ENCODE data around the gene FGFRL1.

Gene FGFRL1

DNA sequence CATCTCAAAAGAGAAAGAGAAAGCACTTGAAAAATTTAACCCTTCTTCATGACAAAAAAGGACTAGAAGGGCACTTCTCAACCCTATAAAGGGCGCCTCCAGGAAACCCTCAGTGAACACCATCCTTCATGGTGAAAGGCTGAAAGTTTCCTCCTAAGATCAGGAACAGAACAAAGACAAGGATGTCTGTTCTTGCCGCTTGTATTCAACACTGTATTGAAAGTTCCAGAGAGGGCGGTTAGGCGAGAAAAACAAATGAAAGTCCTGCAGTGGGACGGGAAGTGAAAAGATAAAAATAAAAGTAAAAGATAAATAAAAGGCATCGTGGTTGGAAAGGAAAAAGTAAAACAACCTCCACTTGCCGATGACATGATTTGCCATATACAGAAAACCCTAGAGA is 51.0 kb downstream of the FGFRL1 start:
- DNase-seq (ENCODE audit: insufficient read length, low spot score) (no peak), FAIRE-seq (no peak)

GRCh38 chr4:1065732-1066131 is 54.3 kb downstream of the FGFRL1 start:
- FAIRE-seq (no peak), DNase-seq (ENCODE audit: insufficient read length, low spot score) (no peak)

DNA sequence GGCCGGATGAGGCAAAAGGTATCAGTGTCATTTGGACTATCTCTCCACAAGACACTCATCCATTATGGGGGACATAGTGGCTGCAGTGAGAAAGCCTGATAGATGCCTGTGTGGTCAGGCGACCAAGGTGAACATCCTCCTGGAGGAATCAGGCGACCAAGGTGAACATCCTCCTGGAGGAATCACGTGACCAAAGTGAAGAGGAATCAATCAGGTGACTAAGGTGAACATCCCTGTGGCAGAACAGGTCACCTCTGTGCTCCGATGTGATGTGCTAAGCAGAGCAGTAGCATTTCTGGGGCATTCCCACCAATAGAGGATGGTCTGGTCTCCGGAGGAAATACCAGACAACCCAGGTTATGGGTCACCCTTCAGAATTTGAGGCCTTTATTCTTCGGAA is 58.0 kb downstream of the FGFRL1 start:
- DNase-seq (ENCODE audit: insufficient read length, low spot score) (no peak), FAIRE-seq (no peak)

DNA sequence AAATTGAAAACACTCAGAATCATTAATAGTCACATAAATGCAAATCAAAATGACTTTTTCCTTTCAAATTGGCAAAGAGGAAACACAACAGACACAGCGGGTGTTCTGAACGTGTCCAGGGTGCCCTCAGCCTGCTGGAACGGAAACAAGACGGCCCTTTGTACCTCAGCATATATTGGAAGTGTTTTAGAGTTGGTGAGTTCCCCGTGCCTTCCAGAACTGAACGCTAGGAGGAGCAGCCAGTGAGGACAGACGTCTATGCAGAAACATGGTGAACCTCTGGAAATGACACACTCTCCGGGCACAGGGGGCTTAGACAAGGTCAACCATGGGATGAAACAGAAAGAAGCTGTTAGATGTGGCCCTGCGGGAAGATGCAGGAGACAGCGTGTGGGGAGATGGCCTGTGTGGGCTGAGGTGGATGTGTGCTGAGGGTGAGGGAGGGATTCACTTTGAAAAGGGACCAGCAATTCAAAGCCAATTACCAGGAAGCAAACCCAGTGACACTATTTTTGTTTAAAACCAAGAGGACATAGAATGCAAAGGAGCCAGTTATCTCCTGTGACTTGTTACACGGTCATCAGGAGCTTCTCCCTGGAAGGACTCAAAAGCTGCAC is 61.5 kb downstream of the FGFRL1 start:
- FAIRE-seq, result peak; percentile 75
- peak; percentile 68 for DNase-seq (ENCODE audit: insufficient read length, low spot score)

GRCh38 chr4:1074077-1074476 is 62.7 kb downstream of the FGFRL1 start:
- FAIRE-seq (no peak), DNase-seq (ENCODE audit: insufficient read length, low spot score) (no peak)

GRCh38 chr4:1075225-1075624 is 63.8 kb downstream of the FGFRL1 start:
- no peak for FAIRE-seq
- DNase-seq (ENCODE audit: insufficient read length, low spot score), result no peak

- FAIRE-seq (no peak), DNase-seq (ENCODE audit: insufficient read length, low spot score) (no peak)
Measured at GRCh38 chr4:1075809-1076699, 64.6 kb downstream of the FGFRL1 start.

All from GM19239 (cell line).